WERI-Rb-1 (cell line): ENCODE data around the gene ABCB11.
"Not testable (repeated sequence)": the region's sequence is repeated elsewhere in the genome, so short reads cannot be mapped to it uniquely, and the experiment has no call there.

Source experiments
- DNase-seq: peaks from one replicate; pipeline ENCODE4 v3.0.0-alpha.2; 2020
- H3K27ac ChIP-seq: fragments of 250-450 bp; sonication (Bioruptor Pico); 2 replicates; pipeline ENCODE4 v1.5.1; 2020; ENCODE audit warnings: mild to moderate bottlenecking, moderate library complexity
- H3K27me3 ChIP-seq: fragments of 250-450 bp; sonication (Bioruptor Pico); 2 replicates; pipeline ENCODE4 v1.5.1; 2021; ENCODE audit warnings: mild to moderate bottlenecking, low read depth, moderate library complexity; ENCODE audit not compliant: insufficient read depth, severe bottlenecking
- H3K36me3 ChIP-seq: fragments of 250-450 bp; sonication (Bioruptor Pico); 2 replicates; pipeline ENCODE4 v1.5.1; 2020; ENCODE audit warnings: mild to moderate bottlenecking, moderate library complexity
- H3K4me3 ChIP-seq: 2 replicates; pipeline ENCODE4 v1.5.1; 2011; ENCODE audit warnings: low read depth, mild to moderate bottlenecking, control low read depth, low read length
- H3K9me3 ChIP-seq: fragments of 250-450 bp; sonication (Bioruptor Pico); 2 replicates; pipeline ENCODE4 v1.5.1; 2021; ENCODE audit warnings: mild to moderate bottlenecking, moderate library complexity; ENCODE audit not compliant: severe bottlenecking
- TF ChIP-seq, protein P1 (sequence below): IDR thresholded peaks from 2 replicates; pipeline ENCODE4 v1.5.1; 2011; ENCODE audit warnings: low read depth, mild to moderate bottlenecking, control low read depth, inconsistent platforms, low read length

The ABCB11 gene

GRCh38 chr2:168884975-168885374 is 146.1 kb downstream of the ABCB11 start:
- Histone ChIP-seq H3K9me3 (no peaks in the 10 kb centered on the region), H3K4me3 (no peak overlapping the region), H3K27ac (no peak overlapping the region), H3K27me3 (no peaks in the 10 kb centered on the region), H3K36me3 (peaks cover 36% of the 10 kb centered on the region)
- TF ChIP-seq, protein P1, sequence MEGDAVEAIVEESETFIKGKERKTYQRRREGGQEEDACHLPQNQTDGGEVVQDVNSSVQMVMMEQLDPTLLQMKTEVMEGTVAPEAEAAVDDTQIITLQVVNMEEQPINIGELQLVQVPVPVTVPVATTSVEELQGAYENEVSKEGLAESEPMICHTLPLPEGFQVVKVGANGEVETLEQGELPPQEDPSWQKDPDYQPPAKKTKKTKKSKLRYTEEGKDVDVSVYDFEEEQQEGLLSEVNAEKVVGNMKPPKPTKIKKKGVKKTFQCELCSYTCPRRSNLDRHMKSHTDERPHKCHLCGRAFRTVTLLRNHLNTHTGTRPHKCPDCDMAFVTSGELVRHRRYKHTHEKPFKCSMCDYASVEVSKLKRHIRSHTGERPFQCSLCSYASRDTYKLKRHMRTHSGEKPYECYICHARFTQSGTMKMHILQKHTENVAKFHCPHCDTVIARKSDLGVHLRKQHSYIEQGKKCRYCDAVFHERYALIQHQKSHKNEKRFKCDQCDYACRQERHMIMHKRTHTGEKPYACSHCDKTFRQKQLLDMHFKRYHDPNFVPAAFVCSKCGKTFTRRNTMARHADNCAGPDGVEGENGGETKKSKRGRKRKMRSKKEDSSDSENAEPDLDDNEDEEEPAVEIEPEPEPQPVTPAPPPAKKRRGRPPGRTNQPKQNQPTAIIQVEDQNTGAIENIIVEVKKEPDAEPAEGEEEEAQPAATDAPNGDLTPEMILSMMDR: no peak
- no peak for DNase-seq

- peaks cover 31% of the 10 kb centered on the region for H3K36me3 ChIP-seq
- not testable (repeated sequence) for DNase-seq, H3K4me3 ChIP-seq, H3K27me3 ChIP-seq, H3K9me3 ChIP-seq, H3K27ac ChIP-seq
These were observed 149.0 kb downstream of the ABCB11 start for GRCh38 chr2:168882163-168882562.

DNA sequence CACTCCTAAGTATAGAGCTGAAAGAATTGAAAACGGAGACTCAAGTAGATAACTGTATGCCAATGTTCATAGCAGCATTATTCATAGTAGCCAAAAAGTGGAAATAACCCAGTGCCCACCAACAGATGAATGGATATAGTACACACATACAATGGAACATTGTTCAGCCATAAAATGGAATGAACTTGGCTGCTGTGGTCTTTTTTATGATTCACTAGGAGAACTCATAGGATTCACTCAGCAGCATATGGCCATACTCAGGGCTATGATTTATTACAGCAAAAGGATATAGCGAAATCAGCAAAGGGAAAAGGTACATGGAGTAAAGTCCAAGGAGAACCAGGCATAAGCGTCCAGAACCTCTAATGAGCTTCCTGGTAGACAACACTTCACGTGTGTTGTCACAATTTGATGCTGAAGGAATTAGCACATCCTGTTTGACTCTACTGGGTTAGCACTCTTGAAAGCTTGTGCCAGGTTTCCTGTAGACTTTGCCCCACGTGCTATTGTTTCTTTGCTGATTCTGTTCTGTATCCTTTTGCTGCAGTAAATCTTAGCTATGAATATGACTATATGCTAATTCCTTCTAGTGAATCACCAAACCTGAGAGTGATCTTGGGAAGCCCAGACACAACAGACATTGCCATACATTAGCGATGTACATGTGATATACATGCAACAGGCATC is 156.6 kb downstream of the ABCB11 start:
- DNase-seq: no peak
- H3K36me3 ChIP-seq: peaks cover 24% of the 10 kb centered on the region
- TF ChIP-seq, protein P1: no peak

DNA sequence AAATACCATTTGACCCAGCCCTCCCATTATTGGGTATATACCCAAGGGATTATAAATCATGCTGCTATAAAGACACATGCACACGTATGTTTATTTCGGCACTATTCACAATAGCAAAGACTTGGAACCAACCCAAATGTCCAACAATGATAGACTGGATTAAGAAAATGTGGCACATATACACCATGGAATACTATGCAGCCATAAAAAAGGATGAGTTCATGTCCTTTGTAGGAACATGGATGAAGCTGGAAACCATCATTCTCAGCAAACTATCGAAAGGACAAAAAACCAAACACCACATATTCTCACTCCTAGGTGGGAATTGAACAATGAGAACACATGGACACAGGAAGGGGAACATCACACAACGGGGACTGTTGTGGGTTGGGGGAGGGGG is 160.3 kb downstream of the ABCB11 start:
- peaks cover 20% of the 10 kb centered on the region for H3K36me3 ChIP-seq
- H3K27me3 ChIP-seq, H3K9me3 ChIP-seq, H3K4me3 ChIP-seq, H3K27ac ChIP-seq, DNase-seq: not testable (repeated sequence)

More for the DNA sequence above, 156.6 kb downstream of the ABCB11 start:
- Histone ChIP-seq H3K27ac (no peak overlapping the region), H3K9me3 (peaks cover 3% of the 10 kb centered on the region), H3K4me3 (no peak overlapping the region), H3K27me3 (no peaks in the 10 kb centered on the region)
